AG04449 (cell line): ENCODE data around the gene MDM4.

Experiments used
- CTCF ChIA-PET: fragments of 350-600 bp; formaldehyde crosslinking; extraction: SDS; loops from one replicate; lab custom pipeline; 2021; ENCODE audit warnings: antibody characterized with exemption; lab: Yijun Ruan, JAX
- POLR2A ChIA-PET: fragments of 400-600, 350-600 bp; formaldehyde crosslinking; extraction: SDS; loops from one replicate; lab custom pipeline; 2020; ENCODE audit warnings: antibody characterized with exemption, inconsistent platforms; lab: Yijun Ruan, JAX
- DNase-seq: peaks from one replicate; pipeline ENCODE4 v3.0.0-alpha.2; 2010; ENCODE audit warnings: low read depth, low spot score
- H3K4me3 ChIP-seq: 2 replicates; pipeline ENCODE4 v1.5.1; 2011; ENCODE audit warnings: low read depth, mild to moderate bottlenecking, control low read depth, low read length
- CTCF ChIP-seq: IDR thresholded peaks from one replicate; pipeline ENCODE4 v1.5.1; 2011; ENCODE audit warnings: mild to moderate bottlenecking, moderate library complexity, low read length, control low read depth, inconsistent platforms; ENCODE audit not compliant: insufficient read depth; ENCODE audit errors: missing control alignments

The MDM4 gene

GRCh38 chr1:204471687-204472086 is 44.5 kb upstream of the MDM4 start:
- CTCF ChIA-PET = interaction anchor here (0.9 kb wide), 1 partner anchor 25 kb away, joined by 3 read pairs; no protein-coding TSS in a partner anchor
- DNase-seq = no peak
- H3K4me3 ChIP-seq = no peak overlapping the region
- no peak for TF ChIP-seq CTCF
- POLR2A ChIA-PET = no interaction called here

DNA sequence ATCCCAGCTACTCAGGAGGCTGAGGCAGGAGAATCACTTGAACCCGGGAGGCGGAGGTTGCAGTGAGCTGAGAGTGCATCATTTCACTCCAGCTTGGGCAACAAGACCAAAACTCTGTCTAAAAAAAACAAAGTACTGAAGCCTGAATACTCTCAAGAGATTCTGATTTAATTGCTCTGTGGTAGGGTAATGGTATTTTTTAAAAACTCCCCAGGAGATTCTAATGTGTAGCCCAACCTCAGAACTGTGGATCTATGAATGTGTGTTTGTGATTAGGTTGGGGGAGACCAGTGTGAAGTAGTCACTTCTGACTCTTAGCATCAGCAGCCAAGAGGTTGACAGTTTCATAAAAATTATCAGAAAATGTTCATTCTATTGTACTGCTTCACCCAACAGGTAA is 43.5 kb upstream of the MDM4 start:
- CTCF ChIA-PET = no interaction called here
- TF ChIP-seq CTCF = no peak
- no peak overlapping the region for H3K4me3 ChIP-seq
- POLR2A ChIA-PET = no interaction called here
- no peak for DNase-seq

- TF ChIP-seq CTCF = no peak
- no peak for DNase-seq
- POLR2A ChIA-PET = interaction anchor here (0.8 kb wide), 1 partner anchor 24 kb away, joined by 3 read pairs; no protein-coding TSS in a partner anchor
- no peak overlapping the region for H3K4me3 ChIP-seq
- CTCF ChIA-PET = interaction anchor here (1.6 kb wide), 1 partner anchor 21 kb away, joined by 4 read pairs; the partner anchor contains the start of gene PIK3C2B
These were observed 42.7 kb upstream of the MDM4 start for GRCh38 chr1:204473400-204473965.

- no peak for TF ChIP-seq CTCF
- ChIA-PET CTCF (interaction anchor here (0.9 to 6.9 kb wide), 6 partner anchors 10 to 45 kb away, joined by 3 to 56 read pairs (median 5); no protein-coding TSS in a partner anchor), POLR2A (no interaction called here)
- H3K4me3 ChIP-seq = no peak overlapping the region
- no peak for DNase-seq
These were observed 40.4 kb upstream of the MDM4 start for GRCh38 chr1:204475656-204476432.

GRCh38 chr1:204476563-204476962 is 39.6 kb upstream of the MDM4 start:
- H3K4me3 ChIP-seq = no peak overlapping the region
- DNase-seq = no peak
- no peak for TF ChIP-seq CTCF
- ChIA-PET POLR2A (no interaction called here), CTCF (interaction anchor here (0.9 to 6.9 kb wide), 7 partner anchors 11 to 46 kb away, joined by 3 to 56 read pairs (median 15); no protein-coding TSS in a partner anchor)
